Adipocyte (in vitro differentiated cells): ENCODE data around the gene CBFA2T3.

Experiments
- DNase-seq: peaks from one replicate; pipeline ENCODE4 v3.0.0-alpha.2; 2015; ENCODE audit warnings: low read depth
- H3K27me3 ChIP-seq: replicated peaks from 2 replicates; pipeline ENCODE4 v1.7.0; 2013; ENCODE audit warnings: mild to moderate bottlenecking, low read length, moderate library complexity; ENCODE audit not compliant: control insufficient read depth, insufficient read depth
- H3K36me3 ChIP-seq: 2 replicates; pipeline ENCODE4 v1.7.0; 2013; ENCODE audit warnings: low read length, mild to moderate bottlenecking, moderate library complexity; ENCODE audit not compliant: control insufficient read depth, insufficient read depth, severe bottlenecking
- H3K4me1 ChIP-seq: 2 replicates; pipeline ENCODE4 v1.7.0; 2013; ENCODE audit warnings: mild to moderate bottlenecking, low read length, moderate library complexity; ENCODE audit not compliant: control insufficient read depth, insufficient read depth
- H3K4me3 ChIP-seq: 2 replicates; pipeline ENCODE4 v1.7.0; 2013; ENCODE audit warnings: mild to moderate bottlenecking, low read length, moderate library complexity
- H3K9ac ChIP-seq: 2 replicates; pipeline ENCODE4 v1.7.0; 2013; ENCODE audit warnings: mild to moderate bottlenecking, low read length, moderate library complexity
- H3K9me3 ChIP-seq: 2 replicates; pipeline ENCODE4 v1.7.0; 2013; ENCODE audit warnings: mild to moderate bottlenecking, low read length, moderate library complexity; ENCODE audit not compliant: control insufficient read depth

CBFA2T3 gene

DNA sequence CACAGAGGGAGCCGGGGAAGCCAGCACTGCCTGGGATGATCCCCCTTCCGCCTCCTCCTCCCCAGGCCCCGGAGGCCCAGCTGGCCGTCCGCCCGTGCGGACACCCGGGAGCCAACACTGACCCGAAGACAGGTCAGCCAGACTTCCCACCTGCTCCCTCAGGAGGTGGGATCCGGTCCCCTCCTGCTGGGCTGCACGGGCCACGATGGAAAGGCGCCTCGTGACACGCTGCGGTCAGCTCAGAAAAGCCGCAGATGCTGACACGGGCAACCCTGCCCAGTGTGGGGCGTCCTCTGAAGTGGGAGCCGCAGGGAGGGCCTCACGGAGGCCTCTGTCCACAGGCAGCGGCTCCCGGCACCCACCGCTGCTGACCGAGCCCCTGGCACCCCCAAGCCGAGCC lies 49.3 kb downstream of the CBFA2T3 start:
- no peaks in the 10 kb centered on the region for H3K36me3 ChIP-seq
- H3K9me3 ChIP-seq, result no peaks in the 10 kb centered on the region
- DNase-seq, result no peak
- H3K9ac ChIP-seq, result no peak overlapping the region
- H3K4me3 ChIP-seq, result no peak overlapping the region
- peaks cover 18% of the 10 kb centered on the region for H3K27me3 ChIP-seq
- H3K4me1 ChIP-seq, result peaks cover 13% of the 10 kb centered on the region

DNA sequence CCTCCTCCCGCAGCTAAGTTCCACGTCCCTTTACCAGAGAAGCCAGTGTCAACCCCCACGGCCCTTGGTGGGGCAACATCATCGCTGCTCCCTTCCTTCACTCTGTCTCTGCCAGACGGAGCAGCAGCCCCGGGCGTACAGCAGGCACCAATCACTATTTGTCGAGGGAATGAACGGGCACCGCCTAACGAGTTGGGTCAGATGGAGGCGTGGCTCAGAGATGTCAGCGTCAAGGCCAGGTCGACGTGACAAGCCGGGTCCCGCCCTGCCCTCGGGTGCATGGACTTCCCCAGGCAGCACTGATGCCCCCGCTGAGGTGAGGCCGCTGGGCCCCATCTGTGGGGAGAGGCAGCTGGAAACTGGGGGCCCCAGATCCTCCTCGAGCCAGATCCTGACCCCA lies 50.0 kb downstream of the CBFA2T3 start:
- Histone ChIP-seq H3K9me3 (no peaks in the 10 kb centered on the region), H3K27me3 (peaks cover 18% of the 10 kb centered on the region), H3K36me3 (no peaks in the 10 kb centered on the region), H3K9ac (no peak overlapping the region), H3K4me3 (no peak overlapping the region), H3K4me1 (peaks cover 20% of the 10 kb centered on the region)
- DNase-seq, result no peak

DNA sequence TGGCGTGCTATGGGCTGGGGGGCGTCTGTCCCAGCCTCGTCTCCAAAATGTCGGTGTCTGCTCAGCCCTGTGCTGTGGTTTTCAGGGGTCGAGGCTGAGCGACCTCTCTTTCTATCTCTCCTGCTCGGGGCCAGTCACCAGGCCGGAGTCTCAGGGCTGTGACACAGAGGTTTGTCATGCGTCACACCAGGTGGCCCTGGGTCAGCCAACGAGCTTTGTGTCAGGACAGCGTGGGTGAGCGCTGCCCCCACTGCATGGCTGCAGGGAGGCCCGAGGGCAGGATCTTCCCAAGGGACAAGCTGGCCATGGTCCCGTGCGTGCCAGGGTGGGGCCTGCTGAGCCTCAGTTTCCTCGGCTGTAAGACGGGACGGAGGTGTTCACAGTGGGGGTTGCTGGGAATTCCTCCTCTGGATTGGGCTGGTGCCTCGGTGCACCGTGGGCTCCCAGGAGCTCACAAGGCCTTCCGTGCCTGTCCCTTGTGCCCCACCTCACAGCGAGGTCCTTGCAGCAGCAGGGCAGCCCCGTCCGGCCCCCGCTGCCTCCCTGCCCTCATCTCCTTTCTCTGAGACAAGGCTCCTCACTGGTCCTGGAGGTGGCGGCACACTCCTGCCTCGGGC lies 50.5 kb downstream of the CBFA2T3 start:
- DNase-seq, result no peak
- H3K4me3 ChIP-seq, result no peak overlapping the region
- H3K4me1 ChIP-seq, result peaks cover 20% of the 10 kb centered on the region
- no peaks in the 10 kb centered on the region for H3K36me3 ChIP-seq
- H3K9ac ChIP-seq, result no peak overlapping the region
- no peaks in the 10 kb centered on the region for H3K9me3 ChIP-seq
- peaks cover 18% of the 10 kb centered on the region for H3K27me3 ChIP-seq

DNA sequence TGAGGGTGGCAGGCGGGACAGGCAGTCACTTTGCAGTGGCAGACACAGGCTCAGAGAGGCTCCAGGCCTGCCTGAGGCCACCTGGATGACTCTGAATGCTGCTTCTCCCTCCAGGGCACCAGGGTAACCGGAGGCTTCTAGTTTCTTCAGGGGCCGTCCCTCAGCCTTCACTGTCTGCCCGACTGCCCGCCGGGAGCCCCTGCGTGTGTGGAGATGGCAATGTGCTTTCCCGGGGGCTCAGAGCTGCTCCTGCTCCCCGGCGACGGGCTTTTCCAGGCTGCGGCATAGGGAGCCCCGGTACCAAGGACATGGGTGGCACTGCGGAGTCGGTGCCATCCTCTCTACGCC lies 51.5 kb downstream of the CBFA2T3 start:
- no peak for DNase-seq
- H3K27me3 ChIP-seq, result peaks cover 13% of the 10 kb centered on the region
- H3K9ac ChIP-seq, result no peak overlapping the region
- H3K9me3 ChIP-seq, result no peaks in the 10 kb centered on the region
- no peak overlapping the region for H3K4me3 ChIP-seq
- no peaks in the 10 kb centered on the region for H3K36me3 ChIP-seq
- peaks cover 23% of the 10 kb centered on the region for H3K4me1 ChIP-seq

DNA sequence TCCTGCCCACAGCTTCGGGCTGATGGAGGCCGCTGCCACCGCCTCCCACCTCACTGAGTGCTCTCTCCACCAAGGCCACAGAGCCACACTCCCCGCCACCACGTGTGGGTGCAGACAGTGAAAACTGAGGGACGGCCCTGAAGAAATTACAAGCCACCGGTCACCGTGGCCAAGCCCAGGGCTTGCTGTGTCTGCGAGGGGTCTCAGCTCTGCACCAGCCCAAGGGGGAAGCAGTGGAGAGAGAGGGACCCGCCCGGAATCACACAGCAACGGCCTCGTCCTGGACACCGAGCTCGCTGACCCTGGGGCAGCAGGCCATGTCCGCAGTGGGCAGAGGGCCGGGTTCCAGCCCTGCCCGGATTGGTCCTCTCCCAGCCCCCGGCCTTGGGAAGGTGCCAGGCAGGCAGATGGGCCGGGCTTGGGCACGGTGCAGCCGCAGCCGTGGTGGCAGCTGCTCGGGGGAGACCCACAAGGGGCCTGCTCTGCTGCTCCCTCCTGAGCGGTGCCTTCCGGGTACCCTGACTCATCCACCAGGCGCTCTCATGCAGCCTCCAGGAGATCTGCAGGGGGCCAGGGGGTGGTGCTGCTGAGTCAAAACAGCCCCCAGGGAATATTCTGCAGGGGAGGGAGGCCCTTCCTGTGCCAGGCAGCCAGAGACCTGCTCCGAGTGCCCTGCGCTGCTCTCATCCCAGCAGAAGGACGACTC lies 52.0 kb downstream of the CBFA2T3 start:
- no peak overlapping the region for H3K9ac ChIP-seq
- H3K36me3 ChIP-seq, result no peaks in the 10 kb centered on the region
- H3K9me3 ChIP-seq, result no peaks in the 10 kb centered on the region
- peaks cover 13% of the 10 kb centered on the region for H3K27me3 ChIP-seq
- no peak overlapping the region for H3K4me3 ChIP-seq
- peaks cover 23% of the 10 kb centered on the region for H3K4me1 ChIP-seq
- peak; percentile 91 for DNase-seq

DNA sequence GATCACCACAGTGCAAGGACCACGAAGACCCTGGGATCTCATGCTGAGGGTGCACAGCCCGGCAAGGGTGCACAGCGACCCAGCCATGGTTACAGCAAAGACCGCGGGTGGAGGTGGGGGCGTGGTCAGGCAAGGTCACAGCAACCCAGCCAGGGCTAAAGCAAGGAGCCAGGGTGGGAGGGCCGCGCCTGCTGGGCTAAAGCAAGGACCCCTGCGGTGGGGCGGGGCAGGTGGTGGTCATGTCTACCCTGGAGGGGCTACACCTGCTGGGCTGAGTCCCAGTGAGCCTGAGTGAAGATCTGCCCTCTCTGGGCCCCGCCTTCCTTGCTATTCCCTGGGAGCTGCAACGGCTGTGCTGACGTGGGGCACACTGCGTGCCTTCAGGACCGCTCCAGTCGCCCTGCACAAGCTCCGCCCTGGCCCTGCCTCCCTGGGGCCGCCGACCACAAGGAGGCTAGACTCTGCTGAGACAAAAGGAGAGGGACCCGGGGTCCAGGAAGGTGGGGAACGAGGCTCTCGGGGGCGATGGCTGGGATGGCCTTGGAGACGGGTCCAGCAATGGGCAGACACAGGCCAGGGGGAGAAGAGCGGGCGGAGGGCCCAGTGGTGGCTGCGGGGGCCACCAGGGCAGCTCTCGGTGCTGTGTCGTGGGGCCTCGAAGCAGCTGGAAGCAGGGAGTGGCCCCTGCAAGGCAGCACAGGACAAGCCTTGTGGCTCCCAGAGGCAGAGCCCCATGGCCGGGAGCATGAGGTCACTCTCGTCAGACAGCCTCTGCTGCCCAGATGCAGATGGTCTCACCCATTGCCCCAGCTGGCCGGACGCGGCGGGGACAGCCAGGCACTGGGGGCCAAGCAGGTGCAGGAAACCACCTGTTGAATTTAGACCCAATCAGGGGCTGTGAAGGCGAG lies 52.8 kb downstream of the CBFA2T3 start:
- Histone ChIP-seq H3K4me3 (no peak overlapping the region), H3K9me3 (no peaks in the 10 kb centered on the region), H3K4me1 (peaks cover 23% of the 10 kb centered on the region), H3K27me3 (peaks cover 13% of the 10 kb centered on the region), H3K36me3 (no peaks in the 10 kb centered on the region), H3K9ac (no peak overlapping the region)
- DNase-seq, result no peak

DNA sequence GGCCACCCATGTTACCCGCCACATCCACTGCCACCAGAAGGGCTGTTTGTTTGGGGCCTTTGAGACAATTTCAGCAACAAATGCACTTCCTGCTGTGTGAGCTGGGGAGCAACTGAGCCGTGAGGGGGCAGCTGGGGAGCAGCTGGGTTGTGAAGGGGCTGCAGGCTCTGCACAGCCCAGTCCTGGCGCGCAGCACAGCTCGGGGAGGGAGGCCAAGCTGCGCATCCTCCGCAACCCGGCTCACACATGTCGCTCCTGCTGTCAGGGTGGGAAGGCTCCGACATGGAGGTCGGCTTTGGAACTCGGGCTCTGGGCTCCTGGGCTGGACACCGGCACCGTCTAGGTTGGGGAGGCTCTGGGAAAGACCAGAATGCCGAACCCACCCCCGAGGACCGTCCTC lies 53.6 kb downstream of the CBFA2T3 start:
- Histone ChIP-seq H3K9ac (no peak overlapping the region), H3K27me3 (peaks cover 10% of the 10 kb centered on the region), H3K9me3 (no peaks in the 10 kb centered on the region), H3K4me3 (no peak overlapping the region), H3K4me1 (peaks cover 23% of the 10 kb centered on the region), H3K36me3 (no peaks in the 10 kb centered on the region)
- DNase-seq, result no peak

DNA sequence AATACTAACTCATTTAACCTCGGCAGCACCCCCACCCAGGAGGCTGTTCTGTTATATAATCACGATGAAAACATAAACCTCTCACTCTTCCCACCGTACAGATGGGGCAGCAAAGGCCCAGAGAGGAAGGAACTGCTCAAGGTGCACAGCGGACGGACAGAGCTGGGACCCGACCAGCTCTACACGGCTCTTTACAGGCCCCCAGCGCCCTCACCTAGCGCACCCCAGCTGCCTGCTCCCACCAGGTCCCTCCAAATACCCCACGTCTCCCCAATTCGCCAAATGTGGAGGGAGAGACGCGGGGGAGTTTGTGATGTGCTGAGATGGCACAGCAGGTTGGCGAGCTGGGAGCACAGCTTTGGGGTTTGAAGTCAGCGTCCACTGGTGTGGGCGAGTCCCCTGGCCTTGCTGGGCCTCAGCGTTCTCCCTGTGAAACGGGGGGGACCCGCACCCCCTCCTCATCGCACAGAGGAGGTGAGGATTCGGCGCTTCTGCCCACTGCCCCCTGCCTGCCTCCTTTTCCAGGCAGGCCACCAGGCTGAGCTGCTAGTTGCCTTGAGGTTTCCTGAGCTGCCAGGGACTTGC lies 54.1 kb downstream of the CBFA2T3 start:
- peaks cover 23% of the 10 kb centered on the region for H3K4me1 ChIP-seq

DNA sequence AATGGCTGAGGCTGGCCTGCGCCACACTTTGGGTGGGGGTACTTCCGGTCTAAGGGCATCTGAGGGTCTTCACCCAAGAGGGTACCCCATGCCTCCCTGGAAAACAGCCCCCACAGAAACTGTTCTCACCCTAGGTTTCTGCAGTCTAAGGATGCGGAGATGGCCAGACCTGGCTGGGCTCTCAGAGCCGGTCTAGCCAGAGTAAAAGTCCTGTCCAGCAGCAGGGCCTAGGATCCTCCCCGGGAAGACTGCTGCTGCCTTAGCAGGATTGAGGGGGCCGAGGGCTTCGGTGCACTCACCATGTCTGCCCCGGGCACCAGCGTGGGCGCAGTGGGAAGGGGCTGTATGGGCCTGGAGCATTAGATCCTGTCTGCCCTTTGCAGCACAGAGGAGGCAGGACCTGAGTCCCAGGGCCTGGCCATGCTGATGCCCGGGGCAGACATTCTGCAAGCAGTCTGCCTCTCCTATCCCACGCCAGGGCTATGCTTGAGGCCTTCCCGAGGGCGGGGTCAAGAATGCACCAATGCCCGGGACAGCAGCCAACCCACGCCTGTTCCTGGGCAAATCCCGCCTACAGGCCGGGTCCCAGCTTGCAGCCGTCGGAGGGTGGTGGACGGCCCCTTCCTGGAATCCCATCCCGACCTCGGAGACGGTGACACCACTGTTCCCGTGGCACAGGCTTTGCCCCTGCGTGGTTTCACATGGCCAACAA lies 54.7 kb downstream of the CBFA2T3 start:
- H3K4me1 ChIP-seq, result peaks cover 23% of the 10 kb centered on the region
- no peak for DNase-seq
- no peaks in the 10 kb centered on the region for H3K36me3 ChIP-seq
- H3K9me3 ChIP-seq, result no peaks in the 10 kb centered on the region
- H3K4me3 ChIP-seq, result no peak overlapping the region
- peak overlapping the region; percentile 63 for H3K9ac ChIP-seq
- H3K27me3 ChIP-seq, result peaks cover 17% of the 10 kb centered on the region

More for the DNA sequence above, 54.1 kb downstream of the CBFA2T3 start:
- H3K9ac ChIP-seq, result no peak overlapping the region
- H3K36me3 ChIP-seq, result no peaks in the 10 kb centered on the region
- H3K4me3 ChIP-seq, result no peak overlapping the region
- no peaks in the 10 kb centered on the region for H3K9me3 ChIP-seq
- no peak for DNase-seq
- H3K27me3 ChIP-seq, result peaks cover 13% of the 10 kb centered on the region

DNA sequence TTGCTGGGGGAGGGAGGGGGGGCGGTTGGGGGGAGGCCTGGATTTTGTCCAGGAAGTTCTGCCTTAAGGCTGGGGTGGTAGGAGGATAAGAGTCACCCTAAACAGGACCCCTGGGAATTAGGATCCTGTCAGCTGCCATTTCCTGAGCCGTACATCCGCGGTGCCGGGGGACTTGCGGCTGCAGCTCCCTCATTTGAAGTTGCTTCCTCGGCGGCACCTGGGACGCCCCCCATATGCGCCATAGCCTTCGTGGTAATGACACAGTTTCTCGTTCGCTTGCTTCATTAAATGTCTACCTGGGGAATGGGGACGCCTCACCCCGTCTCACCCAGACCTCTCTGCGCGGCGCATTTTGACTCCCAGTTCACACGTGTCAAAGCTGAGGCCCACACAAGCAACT lies 55.4 kb downstream of the CBFA2T3 start:
- no peaks in the 10 kb centered on the region for H3K9me3 ChIP-seq
- no peak overlapping the region for H3K4me3 ChIP-seq
- H3K9ac ChIP-seq, result peak overlapping the region; percentile 34
- peaks cover 17% of the 10 kb centered on the region for H3K27me3 ChIP-seq
- DNase-seq, result no peak
- H3K36me3 ChIP-seq, result no peaks in the 10 kb centered on the region
- H3K4me1 ChIP-seq, result peaks cover 23% of the 10 kb centered on the region
